ENCODE measurements around the gene C11orf52. TPM values are rescaled to one million over a fixed set of nuclear protein-coding genes. Genes with fewer than 3 reads are reported as not detected.

Gene C11orf52
- total RNA-seq, 4 donors from 2014 or later = 3.5 to 7.5 (median 4.1) TPM; not detected in 1

DNA sequence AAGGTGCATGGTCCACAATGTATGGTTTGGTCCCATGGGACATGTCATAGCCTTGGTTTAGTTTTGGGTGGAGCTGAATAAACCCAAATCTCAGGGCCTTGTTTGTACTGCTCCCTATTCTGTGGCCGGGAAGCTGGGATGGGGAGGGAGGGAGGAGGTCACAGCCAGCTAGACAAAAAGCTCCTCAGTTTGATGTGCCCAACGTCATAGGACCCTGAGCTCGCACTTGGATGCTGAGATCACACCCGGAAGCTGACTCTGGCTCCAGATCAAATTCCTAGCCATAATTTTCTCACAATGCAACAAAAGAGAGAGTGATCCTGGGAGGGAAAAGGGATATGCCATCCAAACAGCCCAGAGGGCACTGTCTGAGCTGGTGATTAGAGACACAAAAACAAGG lies 4.7 kb upstream of the C11orf52 start:
- TF ChIP-seq, protein P1, sequence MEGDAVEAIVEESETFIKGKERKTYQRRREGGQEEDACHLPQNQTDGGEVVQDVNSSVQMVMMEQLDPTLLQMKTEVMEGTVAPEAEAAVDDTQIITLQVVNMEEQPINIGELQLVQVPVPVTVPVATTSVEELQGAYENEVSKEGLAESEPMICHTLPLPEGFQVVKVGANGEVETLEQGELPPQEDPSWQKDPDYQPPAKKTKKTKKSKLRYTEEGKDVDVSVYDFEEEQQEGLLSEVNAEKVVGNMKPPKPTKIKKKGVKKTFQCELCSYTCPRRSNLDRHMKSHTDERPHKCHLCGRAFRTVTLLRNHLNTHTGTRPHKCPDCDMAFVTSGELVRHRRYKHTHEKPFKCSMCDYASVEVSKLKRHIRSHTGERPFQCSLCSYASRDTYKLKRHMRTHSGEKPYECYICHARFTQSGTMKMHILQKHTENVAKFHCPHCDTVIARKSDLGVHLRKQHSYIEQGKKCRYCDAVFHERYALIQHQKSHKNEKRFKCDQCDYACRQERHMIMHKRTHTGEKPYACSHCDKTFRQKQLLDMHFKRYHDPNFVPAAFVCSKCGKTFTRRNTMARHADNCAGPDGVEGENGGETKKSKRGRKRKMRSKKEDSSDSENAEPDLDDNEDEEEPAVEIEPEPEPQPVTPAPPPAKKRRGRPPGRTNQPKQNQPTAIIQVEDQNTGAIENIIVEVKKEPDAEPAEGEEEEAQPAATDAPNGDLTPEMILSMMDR (IDR thresholded peaks at IDR 0.05; ENCODE audit: low read depth) = no peak

DNA sequence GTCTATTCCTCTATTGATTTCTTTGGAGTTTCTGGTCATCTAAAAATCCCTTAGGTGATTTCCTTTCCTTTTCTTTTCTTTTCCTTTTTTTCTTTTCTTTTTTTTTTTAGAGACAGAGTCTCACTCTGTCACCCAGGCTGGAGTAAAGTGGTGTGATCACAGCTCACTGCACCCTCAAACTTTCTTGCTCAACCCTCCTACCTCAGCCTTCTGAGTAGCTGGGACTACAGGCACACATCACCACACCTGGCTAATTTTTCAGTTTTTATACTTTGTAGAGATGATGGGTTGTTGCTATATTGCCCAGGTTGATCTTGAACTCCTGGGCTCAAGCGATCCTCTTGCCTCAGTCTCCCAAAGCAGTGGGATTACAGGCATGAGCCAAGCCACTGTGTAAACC lies 1.9 kb upstream of the C11orf52 start:
- TF ChIP-seq, protein P1 (IDR thresholded peaks at IDR 0.05; ENCODE audit: low read depth) = no peak

DNA sequence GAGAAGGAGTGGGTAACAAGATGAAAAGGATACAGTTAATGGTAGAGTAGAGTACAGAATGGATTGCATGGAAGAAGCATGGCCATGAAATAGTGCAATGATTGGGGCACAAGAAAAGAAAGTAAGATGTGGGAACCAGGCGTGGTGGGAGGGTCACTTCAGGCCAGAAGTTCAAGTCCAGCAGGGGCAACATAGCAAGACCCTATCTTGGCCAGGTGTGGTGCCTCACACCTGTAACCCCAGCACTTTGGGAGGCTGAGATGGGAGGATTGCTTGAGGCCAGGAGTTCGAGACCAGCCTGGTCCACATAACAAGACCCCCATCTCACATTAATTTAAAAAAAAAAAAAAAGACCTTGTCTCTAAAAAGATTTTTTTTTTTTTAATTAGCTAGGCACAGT lies 1.4 kb upstream of the C11orf52 start:
- TF ChIP-seq, protein P1 (IDR thresholded peaks at IDR 0.05; ENCODE audit: low read depth) = no peak

DNA sequence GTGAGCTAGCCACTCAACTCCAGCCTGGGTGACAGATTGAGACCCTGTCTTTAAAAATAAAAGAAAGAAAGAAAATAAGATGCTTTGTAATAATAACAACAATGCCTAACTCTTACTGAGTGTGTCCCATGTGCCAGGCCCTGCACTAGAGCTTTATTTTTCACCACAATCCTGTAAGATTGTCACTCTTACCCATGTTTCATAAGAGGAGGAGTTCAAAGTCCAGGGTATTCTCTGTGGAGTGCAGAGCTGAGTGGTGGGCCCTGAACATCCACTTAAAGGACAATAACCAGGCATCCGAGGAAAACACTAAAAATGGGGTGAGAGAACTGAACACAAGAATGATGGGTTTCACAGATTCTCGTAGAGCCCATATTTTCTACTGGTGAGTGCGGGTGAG lies 925 bp upstream of the C11orf52 start:
- TF ChIP-seq, protein P1 (IDR thresholded peaks at IDR 0.05; ENCODE audit: low read depth) = no peak

DNA sequence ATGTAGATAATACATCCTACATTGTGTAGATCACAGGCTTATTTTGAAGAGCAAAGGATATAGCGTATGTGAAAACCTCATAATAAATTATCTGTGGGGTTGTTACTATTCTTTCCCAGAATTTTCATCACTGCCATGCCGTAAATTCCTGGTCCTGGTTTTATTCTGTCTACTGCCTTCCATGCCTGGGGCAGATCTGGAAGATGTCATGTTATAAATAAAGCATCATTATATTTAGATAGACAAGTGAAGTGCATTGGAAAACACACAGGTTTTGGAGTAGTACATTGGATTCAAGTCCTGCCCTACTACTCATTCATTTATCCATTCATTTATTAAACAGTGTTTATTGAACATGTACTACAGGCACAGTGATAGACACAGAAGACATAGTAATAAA lies 2.2 kb downstream of the C11orf52 start:
- TF ChIP-seq, protein P1 (IDR thresholded peaks at IDR 0.05; ENCODE audit: low read depth) = no peak

DNA sequence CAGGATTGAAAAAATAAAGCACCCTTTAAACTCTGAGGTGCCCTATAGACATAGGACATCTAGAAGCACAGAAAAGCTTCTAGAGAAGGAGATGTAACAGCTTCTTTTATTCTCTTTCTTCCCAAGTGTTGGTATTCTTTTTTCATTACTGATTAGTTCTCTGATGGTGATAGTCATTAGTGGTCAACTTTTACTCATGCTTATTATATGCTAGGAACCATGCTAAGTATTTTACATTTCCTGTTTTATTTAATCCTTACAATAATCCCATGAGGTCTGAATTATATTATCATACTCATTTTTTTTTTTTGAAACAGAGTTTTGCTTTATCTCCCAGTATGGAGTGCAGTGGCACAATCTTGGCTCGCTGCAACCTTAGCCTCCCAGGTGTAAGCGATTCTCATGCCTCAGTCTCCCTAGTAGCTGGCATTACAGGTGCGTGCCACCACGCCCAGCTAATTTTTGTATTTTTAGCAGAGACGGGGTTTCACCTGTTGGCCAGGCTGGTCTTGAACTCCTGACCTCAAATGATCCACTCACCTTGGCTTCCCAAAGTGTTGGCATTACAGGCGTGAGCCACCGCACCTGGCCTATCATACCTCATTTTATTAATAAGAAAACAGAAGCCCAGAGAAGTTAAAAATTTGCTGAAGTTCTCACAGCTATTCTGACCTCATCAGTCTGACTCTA lies 3.0 kb downstream of the C11orf52 start:
- TF ChIP-seq, protein P1 (IDR thresholded peaks at IDR 0.05; ENCODE audit: low read depth) = no peak

DNA sequence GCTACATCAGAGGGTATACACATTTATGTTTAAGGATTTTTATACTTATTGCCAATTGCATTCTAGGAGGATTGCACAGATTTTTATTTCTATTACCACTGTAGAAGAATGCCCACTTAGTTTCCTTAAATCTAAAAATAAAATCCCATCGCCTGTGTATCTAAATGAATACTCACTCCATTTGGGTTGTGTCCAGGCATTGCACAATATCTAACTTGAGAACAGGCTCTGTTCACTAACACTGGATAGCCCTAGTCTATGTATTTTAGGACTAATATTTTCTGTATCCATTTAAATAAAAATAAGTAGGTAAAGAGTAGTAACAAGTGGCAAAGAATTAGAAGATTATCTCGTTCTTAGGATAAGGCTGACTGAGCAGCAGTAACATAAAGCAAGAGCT lies 4.1 kb downstream of the C11orf52 start:
- TF ChIP-seq, protein P1 (IDR thresholded peaks at IDR 0.05; ENCODE audit: low read depth) = no peak
